Liver (tissue), 9 donors: Measurements from ENCODE around the gene RASGRP2. TPM values are rescaled to one million over a fixed set of nuclear protein-coding genes. Genes with fewer than 3 reads are reported as not detected.

ENCODE experiments used
- DNase-seq: peaks from one replicate; pipeline ENCODE4 v3.0.0-alpha.2; 2017; ENCODE audit warnings: low spot score
- H3K27ac ChIP-seq, 2 donors: one replicate each; pipeline ENCODE4 v1.7.0; 2013; ENCODE audit warnings: inconsistent platforms in 2 of 2, low read length in 2 of 2, control low read depth in 1 of 2, low read depth in 1 of 2, mild to moderate bottlenecking in 1 of 2
- H3K27me3 ChIP-seq, 4 donors: one replicate each; pipeline versions ENCODE4 v1.6.1 to v1.7.0; 2013; ENCODE audit warnings: low read length in 3 of 4, inconsistent platforms in 1 of 4, mild to moderate bottlenecking in 1 of 4, moderate library complexity in 1 of 4; ENCODE audit not compliant: control insufficient read depth in 4 of 4, insufficient read depth in 4 of 4
- H3K36me3 ChIP-seq, 4 donors: one replicate each; pipeline versions ENCODE4 v1.6.1 to v1.7.0; 2013; ENCODE audit warnings: low read length in 3 of 4, mild to moderate bottlenecking in 3 of 4, low read depth in 1 of 4, moderate library complexity in 1 of 4; ENCODE audit not compliant: control insufficient read depth in 4 of 4, insufficient read depth in 3 of 4
- H3K4me1 ChIP-seq, 4 donors: one replicate each; pipeline versions ENCODE4 v1.6.1 to v1.7.0; 2013; ENCODE audit warnings: low read length in 3 of 4, mild to moderate bottlenecking in 3 of 4, moderate library complexity in 1 of 4; ENCODE audit not compliant: control insufficient read depth in 4 of 4, insufficient read depth in 4 of 4
- H3K4me3 ChIP-seq, 3 donors: one replicate each; pipeline versions ENCODE4 v1.6.1 to v1.7.0; 2013; ENCODE audit warnings: low read length in 3 of 3, control low read depth in 1 of 3, low read depth in 1 of 3, mild to moderate bottlenecking in 1 of 3
- H3K9ac ChIP-seq, 2 donors: one replicate each; pipeline ENCODE4 v1.7.0; 2013; ENCODE audit warnings: low read length in 2 of 2, mild to moderate bottlenecking in 2 of 2, moderate library complexity in 2 of 2, control low read depth in 1 of 2, low read depth in 1 of 2
- H3K9me3 ChIP-seq, 4 donors: one replicate each; pipeline versions ENCODE4 v1.6.1 to v1.7.0; 2013; ENCODE audit warnings: low read length in 3 of 4; ENCODE audit not compliant: control insufficient read depth in 4 of 4
- CTCF ChIP-seq: fragments of 150-350 bp; IDR thresholded peaks from 2 replicates; pipeline ENCODE4 v1.5.1; 2017; ENCODE audit warnings: improper control_type of control experiment, low read depth, low read length; ENCODE audit not compliant: missing input control
- EGR1 ChIP-seq, 2 donors: IDR thresholded peaks; 2 replicates each; pipeline ENCODE4 v1.6.1; 2016 to 2018; ENCODE audit warnings: antibody characterized with exemption in 2 of 2, low read depth in 2 of 2
- FOXA1 ChIP-seq: IDR thresholded peaks from 2 replicates; pipeline ENCODE4 v1.6.1; 2016; ENCODE audit warnings: antibody characterized with exemption
- FOXA2 ChIP-seq: IDR thresholded peaks from 2 replicates; pipeline ENCODE4 v1.6.1; 2016; ENCODE audit warnings: antibody characterized with exemption
- GABPA ChIP-seq, 2 donors: IDR thresholded peaks in 1 of 2; conservative IDR thresholded peaks in 1 of 2; 2 replicates each; pipeline ENCODE4 v1.6.1; 2016; ENCODE audit warnings: antibody characterized with exemption in 2 of 2, mild to moderate bottlenecking in 1 of 2, moderate library complexity in 1 of 2
- HNF4A ChIP-seq, 2 donors: conservative IDR thresholded peaks; 2 replicates each; pipeline ENCODE4 v1.6.1; 2016; ENCODE audit warnings: antibody characterized with exemption in 2 of 2, mild to moderate bottlenecking in 2 of 2
- HNF4G ChIP-seq: IDR thresholded peaks from 2 replicates; pipeline ENCODE4 v1.6.1; 2016; ENCODE audit warnings: antibody characterized with exemption
- JUND ChIP-seq, 2 donors: IDR thresholded peaks; 2 replicates each; pipeline ENCODE4 v1.6.1; 2016; ENCODE audit warnings: antibody characterized with exemption in 2 of 2
- MAX ChIP-seq: IDR thresholded peaks from 2 replicates; pipeline ENCODE4 v1.6.1; 2016; ENCODE audit warnings: antibody characterized with exemption
- NR2F2 ChIP-seq: IDR thresholded peaks from 2 replicates; pipeline ENCODE4 v1.6.1; 2016; ENCODE audit warnings: antibody characterized with exemption
- RAD21 ChIP-seq, 2 donors: IDR thresholded peaks; 2 replicates each; pipeline ENCODE4 v1.6.1; 2016; ENCODE audit warnings: antibody characterized with exemption in 2 of 2, mild to moderate bottlenecking in 2 of 2
- RXRA ChIP-seq, 2 donors: IDR thresholded peaks; 2 replicates each; pipeline ENCODE4 v1.6.1; 2017 to 2018; ENCODE audit warnings: antibody characterized with exemption in 2 of 2, mild to moderate bottlenecking in 1 of 2
- SP1 ChIP-seq: IDR thresholded peaks from 2 replicates; pipeline ENCODE4 v1.6.1; 2018; ENCODE audit warnings: antibody characterized with exemption, mild to moderate bottlenecking
- TAF1 ChIP-seq: conservative IDR thresholded peaks from 2 replicates; pipeline ENCODE4 v1.6.1; 2016; ENCODE audit warnings: antibody characterized with exemption, mild to moderate bottlenecking
- YY1 ChIP-seq: IDR thresholded peaks from 2 replicates; pipeline ENCODE4 v1.6.1; 2016; ENCODE audit warnings: antibody characterized with exemption, mild to moderate bottlenecking
- WGBS: extraction: QIAGEN DNeasy Blood & Tissue Kit; methylation state at CpG from one replicate; pipeline ENCODE4 v1.1.7; 2013; 5-methylcytosine and 5-hydroxymethylcytosine counted together
- polyA plus RNA-seq, 2 donors: library from polyadenylated mRNA; stranded (reverse) in 1 of 2; unstranded in 1 of 2; fragments of 200-250 nt in 1 of 2; fragments of >200 nt in 1 of 2; fragmentation: Nextera tagmentation in 1 of 2; extraction: Ambion mirVana in 1 of 2; gene quantifications; one replicate each; pipeline versions ENCODE4 v1.2.1 to v1.2.3, GENCODE V29; 2013 to 2015
- total RNA-seq, 2 donors: library from RNA; depleted of rRNA; stranded (reverse); fragments of >200 nt; gene quantifications; one replicate each; pipeline ENCODE4 v1.2.3, GENCODE V29; 2014
- TF ChIP-seq, protein P1 (sequence below): IDR thresholded peaks from 2 replicates; pipeline ENCODE4 v1.6.1; 2016; ENCODE audit warnings: antibody characterized with exemption
- TF ChIP-seq, protein P2 (sequence below): IDR thresholded peaks from 2 replicates; pipeline ENCODE4 v1.6.1; 2016; ENCODE audit warnings: antibody characterized with exemption, mild to moderate bottlenecking
- TF ChIP-seq, protein P3 (sequence below): IDR thresholded peaks from 2 replicates; pipeline ENCODE4 v1.6.1; 2016; ENCODE audit warnings: antibody characterized with exemption
- donor health status: healthy.
- donor health status: healthy.
- donor health status: healthy.
- donor health status: healthy.
- donor health status: healthy.

RASGRP2 gene
- total and polyA plus RNA-seq, 4 donors = 2.7 to 14.9 (median 8.7) TPM

GRCh38 chr11:64697663-64698375 lies 46.1 kb downstream of the RASGRP2 start:
- Histone ChIP-seq H3K27ac (no peak overlapping the region), H3K4me1 (no peaks in the 10 kb centered on the region), H3K9me3 (no peaks in the 10 kb centered on the region), H3K36me3 (no peaks in the 10 kb centered on the region), H3K9ac (no peak overlapping the region), H3K27me3 (peaks cover 0 to 5% (median under 1%) of the 10 kb centered on the region in 4 donors), H3K4me3 (no peak overlapping the region)
- TF ChIP-seq HNF4G (no peak), FOXA2 (no peak), RAD21 (IDR thresholded peaks at IDR 0.05) (no peak), JUND (IDR thresholded peaks at IDR 0.05) (no peak), NR2F2 (no peak)
- DNase-seq = no peak
- 80% methylated on average over 7 of the region's 7 CpGs for WGBS

- WGBS = 83% methylated on average over 8 of the region's 8 CpGs
- Histone ChIP-seq H3K27ac (no peak overlapping the region), H3K27me3 (peaks cover 0 to 5% (median under 1%) of the 10 kb centered on the region in 4 donors), H3K4me1 (no peaks in the 10 kb centered on the region), H3K36me3 (no peaks in the 10 kb centered on the region), H3K9ac (no peak overlapping the region), H3K9me3 (no peaks in the 10 kb centered on the region), H3K4me3 (no peak overlapping the region)
- TF ChIP-seq HNF4A (conservative IDR thresholded peaks at IDR 0.05) (no peak), GABPA (IDR thresholded peaks at IDR 0.05 in 1 of 2, conservative IDR thresholded peaks at IDR 0.05 in 1 of 2) (no peak), EGR1 (IDR thresholded peaks at IDR 0.05; ENCODE audit: low read depth in 2 of 2) (no peak), HNF4G (no peak), FOXA2 (no peak), SP1 (no peak), RXRA (IDR thresholded peaks at IDR 0.05) (no peak), TAF1 (no peak), YY1 (no peak), RAD21 (IDR thresholded peaks at IDR 0.05) (no peak), CTCF (no peak), NR2F2 (no peak), JUND (IDR thresholded peaks at IDR 0.05) (no peak), FOXA1 (no peak), MAX (no peak)
- TF ChIP-seq, protein P1, sequence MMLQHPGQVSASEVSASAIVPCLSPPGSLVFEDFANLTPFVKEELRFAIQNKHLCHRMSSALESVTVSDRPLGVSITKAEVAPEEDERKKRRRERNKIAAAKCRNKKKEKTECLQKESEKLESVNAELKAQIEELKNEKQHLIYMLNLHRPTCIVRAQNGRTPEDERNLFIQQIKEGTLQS = no peak
- TF ChIP-seq, protein P2, sequence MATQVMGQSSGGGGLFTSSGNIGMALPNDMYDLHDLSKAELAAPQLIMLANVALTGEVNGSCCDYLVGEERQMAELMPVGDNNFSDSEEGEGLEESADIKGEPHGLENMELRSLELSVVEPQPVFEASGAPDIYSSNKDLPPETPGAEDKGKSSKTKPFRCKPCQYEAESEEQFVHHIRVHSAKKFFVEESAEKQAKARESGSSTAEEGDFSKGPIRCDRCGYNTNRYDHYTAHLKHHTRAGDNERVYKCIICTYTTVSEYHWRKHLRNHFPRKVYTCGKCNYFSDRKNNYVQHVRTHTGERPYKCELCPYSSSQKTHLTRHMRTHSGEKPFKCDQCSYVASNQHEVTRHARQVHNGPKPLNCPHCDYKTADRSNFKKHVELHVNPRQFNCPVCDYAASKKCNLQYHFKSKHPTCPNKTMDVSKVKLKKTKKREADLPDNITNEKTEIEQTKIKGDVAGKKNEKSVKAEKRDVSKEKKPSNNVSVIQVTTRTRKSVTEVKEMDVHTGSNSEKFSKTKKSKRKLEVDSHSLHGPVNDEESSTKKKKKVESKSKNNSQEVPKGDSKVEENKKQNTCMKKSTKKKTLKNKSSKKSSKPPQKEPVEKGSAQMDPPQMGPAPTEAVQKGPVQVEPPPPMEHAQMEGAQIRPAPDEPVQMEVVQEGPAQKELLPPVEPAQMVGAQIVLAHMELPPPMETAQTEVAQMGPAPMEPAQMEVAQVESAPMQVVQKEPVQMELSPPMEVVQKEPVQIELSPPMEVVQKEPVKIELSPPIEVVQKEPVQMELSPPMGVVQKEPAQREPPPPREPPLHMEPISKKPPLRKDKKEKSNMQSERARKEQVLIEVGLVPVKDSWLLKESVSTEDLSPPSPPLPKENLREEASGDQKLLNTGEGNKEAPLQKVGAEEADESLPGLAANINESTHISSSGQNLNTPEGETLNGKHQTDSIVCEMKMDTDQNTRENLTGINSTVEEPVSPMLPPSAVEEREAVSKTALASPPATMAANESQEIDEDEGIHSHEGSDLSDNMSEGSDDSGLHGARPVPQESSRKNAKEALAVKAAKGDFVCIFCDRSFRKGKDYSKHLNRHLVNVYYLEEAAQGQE = no peak
- TF ChIP-seq, protein P3, sequence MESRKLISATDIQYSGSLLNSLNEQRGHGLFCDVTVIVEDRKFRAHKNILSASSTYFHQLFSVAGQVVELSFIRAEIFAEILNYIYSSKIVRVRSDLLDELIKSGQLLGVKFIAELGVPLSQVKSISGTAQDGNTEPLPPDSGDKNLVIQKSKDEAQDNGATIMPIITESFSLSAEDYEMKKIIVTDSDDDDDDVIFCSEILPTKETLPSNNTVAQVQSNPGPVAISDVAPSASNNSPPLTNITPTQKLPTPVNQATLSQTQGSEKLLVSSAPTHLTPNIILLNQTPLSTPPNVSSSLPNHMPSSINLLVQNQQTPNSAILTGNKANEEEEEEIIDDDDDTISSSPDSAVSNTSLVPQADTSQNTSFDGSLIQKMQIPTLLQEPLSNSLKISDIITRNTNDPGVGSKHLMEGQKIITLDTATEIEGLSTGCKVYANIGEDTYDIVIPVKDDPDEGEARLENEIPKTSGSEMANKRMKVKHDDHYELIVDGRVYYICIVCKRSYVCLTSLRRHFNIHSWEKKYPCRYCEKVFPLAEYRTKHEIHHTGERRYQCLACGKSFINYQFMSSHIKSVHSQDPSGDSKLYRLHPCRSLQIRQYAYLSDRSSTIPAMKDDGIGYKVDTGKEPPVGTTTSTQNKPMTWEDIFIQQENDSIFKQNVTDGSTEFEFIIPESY = no peak
- no peak for DNase-seq
These were observed 47.9 kb downstream of the RASGRP2 start for GRCh38 chr11:64696045-64696444.
